ENCODE results near the gene TAF6L.
"Not testable (repeated sequence)": the region's sequence is repeated elsewhere in the genome, so short reads cannot be mapped to it uniquely, and the experiment has no call there.

The TAF6L gene

DNA sequence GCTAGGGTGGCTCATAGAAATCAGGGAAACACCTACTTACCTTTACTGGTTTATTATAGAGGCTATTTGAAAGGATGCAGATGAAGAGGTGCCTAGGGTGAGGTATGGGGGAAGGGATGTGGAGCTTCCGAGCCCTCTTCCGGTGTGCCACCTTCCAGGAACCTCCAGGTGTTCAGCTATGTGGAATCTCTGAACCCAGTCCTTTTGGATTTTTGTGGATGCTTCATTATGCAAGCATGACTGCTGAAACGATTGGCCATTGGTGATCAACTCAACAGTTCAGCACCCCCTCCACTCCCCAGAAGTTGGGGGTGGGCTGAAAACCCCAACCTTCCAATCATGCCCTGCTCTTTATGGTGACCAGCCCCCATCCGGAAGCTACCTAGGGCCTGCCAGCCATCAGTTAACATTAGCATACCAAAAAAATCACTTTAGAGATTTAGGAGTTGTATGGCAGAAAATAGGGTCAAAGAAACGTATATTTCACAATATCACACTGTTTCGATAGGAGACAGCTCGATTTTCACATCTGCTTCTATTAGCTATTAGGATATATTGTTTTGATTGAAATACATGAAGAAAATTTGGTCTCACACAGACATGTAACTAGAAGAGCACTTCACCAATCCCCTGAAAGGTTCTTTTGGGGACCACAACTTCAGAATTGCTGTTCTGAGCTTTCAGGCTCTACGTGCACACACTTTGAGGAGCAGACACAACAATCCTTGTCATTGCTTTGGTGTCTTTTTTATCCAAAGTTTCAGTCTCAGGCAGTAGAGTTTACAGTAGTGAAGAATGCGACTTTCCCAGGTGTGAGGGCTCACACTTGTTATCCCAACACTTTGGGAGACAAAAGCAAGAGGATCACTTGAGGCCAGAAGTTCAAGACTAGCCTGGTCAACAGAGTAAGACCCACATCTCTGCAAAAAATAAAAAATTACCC, 13.1 kb upstream of the TAF6L start:
- DNase-seq: no peak

DNA sequence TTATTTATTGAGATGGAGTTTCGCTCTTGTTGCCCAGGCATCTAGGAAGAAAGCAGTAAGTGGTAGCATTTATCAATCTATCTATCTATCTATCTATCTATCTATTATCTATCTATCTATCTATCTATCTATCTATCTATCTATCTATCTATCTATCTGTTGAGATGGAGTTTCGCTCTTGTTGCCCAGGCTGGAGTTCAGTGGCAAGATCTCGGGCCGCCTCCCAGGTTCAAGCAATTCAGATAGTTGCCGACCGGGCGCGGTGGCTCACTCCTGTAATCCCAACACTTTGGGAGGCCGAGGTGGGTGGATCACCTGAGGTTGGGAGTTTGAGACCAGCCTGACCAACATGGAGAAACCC, 10.3 kb upstream of the TAF6L start:
- not testable (repeated sequence) for DNase-seq

DNA sequence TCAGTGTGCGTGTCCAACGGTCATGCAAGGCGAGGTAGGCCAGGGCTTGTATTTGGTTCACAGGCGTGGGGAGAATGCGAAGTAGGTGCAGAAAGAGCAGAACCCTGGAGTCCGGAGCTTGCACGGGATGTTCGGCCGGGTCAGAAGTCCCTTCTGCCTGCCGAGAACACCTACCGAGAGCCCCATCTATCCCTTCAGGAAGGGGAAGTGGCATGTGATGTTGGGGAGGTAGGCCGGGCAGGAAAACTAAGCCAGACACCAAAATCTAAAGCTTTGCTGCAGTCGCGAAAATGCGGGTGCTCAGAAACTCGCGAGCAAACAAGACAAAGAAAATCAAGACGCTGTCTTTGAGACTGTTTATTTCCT, 435 bp upstream of the TAF6L start:
- DNase-seq: no peak

DNA sequence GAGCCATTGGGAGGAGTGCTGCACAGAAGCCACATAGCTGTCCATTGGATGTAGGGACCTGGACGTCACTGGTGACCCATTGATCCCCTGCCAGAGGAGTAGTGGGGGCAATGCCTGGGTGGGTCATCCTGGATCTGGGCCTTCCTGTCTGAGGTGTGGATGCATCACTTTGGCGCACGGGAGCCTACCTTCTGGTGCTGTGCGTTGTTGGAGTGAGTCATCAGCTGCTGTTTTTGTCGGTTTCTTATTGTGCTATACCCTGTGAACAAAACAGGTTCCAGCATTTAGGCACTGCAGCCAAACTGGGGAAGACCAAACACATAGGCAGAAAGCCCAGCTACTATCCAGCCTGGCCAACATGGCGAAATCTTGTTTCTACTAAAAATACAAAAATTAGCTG, 3.2 kb downstream of the TAF6L start:
- DNase-seq: no peak

DNA sequence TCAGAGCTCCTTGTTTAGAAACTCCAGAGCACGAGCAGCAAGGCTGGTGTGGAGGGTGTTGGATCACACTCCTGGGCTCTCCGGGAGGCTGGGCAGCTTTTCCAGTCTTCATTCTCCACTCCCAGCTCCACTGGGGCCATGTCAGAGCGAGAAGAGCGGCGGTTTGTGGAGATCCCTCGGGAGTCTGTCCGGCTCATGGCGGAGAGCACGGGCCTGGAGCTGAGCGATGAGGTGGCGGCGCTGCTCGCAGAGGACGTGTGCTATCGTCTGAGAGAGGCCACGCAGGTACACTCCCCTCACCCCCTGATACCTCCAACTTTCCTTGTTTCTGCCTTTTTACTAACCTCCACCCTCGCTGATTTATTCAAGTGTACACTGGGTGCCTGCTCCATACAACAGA, 4.5 kb downstream of the TAF6L start:
- no peak for DNase-seq

DNA sequence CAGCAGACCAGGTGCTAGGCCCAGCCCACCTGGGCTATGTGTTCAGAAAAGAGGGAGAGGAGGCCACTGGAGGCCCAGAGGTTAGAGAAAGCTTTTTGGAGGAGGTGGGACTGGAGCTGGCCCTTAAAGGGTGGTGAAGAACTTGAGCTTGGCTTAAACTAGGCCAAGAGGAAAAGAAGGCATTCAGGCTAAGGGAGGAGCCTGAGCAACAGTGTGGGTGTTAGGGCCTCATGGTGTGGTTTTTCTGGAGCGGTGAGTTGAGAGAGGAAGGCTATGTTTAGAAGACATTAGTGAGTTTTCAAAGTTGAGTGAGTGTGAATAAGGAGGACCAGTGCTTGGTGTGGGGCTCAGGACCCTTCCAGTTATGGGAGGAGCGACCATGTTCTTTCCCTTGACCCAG, 6.2 kb downstream of the TAF6L start:
- DNase-seq: no peak

DNA sequence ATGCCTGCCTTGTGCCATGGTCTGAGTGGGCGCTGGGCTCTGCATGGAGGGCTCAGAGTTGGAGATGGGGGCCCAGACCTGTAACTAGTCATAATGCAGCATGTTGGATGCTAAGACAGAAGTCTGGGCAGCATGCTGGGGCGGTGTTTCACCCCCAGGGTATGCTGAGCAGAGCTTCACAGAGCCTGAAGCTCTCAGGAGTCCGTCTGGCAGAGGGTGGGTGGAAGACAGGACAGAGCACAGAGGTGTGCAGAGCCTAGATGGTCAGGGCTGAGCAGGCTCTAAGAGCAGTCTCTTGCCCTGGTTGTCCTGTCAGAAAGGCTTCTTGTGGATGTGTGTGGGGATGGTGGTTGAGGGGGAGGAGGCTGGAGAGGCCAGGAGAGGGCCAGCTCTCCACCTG, 7.2 kb downstream of the TAF6L start:
- no peak for DNase-seq

DNA sequence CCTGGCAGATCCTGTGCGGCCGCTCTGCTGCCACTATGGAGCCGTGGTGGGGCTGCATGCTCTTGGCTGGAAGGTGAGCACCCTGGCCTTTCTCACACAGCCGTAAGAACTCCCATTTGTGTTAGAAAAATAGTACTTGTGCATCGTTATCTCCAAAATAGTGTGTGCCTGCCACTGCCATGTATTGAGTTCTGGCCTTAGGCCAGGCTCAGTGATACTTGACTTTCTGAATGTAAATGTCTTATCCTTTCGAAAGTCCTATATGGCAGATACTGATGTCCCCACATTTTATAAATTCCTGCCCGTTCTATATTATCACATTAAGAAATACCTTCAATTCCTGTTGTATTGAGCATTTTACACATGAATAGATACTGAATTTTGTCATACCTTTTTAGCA, 11.6 kb downstream of the TAF6L start:
- DNase-seq: no peak

DNA sequence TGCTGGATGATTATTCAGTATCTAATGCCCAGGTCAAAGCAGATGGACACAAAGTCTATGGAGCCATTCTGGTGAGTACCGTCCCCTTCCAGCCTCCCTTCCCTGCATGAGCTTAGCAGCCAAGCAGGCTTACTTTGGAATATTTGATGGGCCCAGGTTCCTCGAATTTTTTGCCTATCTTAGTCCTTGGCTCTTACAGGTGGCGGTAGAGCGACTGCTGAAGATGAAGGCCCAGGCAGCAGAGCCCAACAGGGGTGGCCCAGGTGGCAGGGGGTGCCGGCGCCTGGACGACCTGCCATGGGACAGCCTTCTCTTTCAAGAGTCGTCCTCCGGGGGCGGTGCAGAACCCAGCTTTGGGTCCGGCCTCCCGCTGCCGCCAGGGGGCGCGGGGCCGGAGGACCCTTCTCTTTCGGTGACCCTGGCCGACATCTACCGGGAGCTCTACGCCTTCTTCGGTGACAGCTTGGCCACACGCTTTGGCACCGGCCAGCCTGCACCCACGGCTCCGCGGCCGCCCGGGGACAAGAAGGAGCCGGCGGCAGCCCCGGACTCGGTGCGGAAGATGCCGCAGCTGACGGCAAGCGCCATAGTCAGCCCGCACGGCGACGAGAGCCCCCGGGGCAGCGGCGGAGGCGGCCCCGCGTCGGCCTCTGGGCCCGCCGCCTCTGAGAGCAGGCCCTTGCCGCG, 15.3 kb downstream of the TAF6L start:
- peak; percentile 90 for DNase-seq

DNA sequence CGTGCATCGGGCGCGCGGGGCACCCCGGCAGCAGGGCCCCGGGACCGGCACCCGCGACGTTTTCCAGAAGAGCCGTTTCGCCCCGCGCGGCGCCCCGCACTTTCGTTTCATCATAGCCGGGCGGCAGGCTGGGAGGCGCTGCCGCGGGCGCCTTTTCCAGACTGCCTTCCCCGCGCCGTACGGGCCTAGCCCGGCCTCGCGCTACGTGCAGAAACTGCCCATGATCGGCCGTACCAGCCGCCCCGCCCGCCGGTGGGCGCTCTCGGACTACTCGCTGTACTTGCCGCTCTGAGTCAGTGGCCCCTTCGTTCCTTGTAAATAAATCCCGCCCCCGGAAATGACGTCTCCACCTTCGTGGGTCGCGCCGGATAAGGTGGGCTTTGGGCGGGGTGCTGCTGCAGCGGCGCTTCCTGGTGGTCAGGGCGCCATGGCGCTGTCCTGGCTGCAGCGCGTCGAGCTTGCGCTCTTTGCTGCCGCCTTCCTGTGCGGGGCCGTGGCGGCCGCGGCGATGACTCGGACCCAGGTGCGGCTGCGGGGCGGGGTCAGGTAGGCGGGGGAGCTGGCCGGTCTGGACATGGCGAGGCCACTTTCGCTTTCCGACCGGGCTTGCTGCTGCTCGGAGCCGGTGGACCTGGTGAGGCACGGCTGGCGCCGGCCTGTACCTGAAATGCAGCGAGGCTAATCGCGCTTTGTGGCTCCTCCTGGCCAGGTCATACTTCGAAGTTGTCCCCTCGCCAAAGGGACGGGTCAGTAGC, 16.0 kb downstream of the TAF6L start, which contains the start of gene TMEM179B:
TMEM179B (plus strand) TSS at position 398 of the 755 bp plus-strand sequence; CDS start at position 428, 30 bp downstream.
- DNase-seq: peak; percentile 98

DNA sequence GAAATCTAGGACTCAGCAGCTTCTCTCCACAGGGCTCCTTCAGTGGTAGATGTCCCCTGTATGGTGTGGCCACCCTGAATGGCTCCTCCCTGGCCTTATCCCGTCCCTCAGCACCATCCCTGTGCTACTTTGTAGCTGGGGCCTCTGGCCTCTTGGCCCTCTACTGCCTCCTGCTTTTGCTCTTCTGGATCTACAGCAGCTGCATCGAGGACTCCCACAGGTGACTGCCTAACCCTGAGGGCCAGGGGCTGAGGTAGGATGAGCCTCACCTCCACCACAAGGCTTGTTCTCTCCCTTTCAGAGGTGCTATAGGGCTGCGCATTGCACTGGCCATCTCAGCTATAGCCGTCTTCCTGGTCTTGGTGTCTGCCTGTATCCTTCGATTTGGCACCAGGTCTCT, 17.8 kb downstream of the TAF6L start:
- DNase-seq: no peak

DNA sequence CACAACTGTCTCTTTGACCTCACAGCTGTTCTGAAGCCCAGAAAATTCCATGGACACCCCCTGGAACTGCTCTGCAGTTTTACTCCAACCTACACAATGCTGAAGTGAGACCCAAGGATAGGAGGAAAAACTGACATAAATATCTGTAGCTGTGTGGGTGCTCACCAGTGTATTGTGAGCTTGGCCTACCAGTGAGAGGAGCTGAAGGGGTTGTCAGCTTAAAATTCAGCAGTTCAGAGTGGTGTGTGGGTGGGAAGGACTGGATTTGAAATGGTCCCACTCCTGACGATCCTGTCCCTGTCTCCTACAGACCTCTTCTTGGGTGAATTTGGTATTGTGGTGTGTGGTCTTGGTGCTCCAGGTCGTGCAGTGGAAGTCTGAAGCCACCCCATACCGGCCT, 18.4 kb downstream of the TAF6L start:
- DNase-seq: no peak

DNA sequence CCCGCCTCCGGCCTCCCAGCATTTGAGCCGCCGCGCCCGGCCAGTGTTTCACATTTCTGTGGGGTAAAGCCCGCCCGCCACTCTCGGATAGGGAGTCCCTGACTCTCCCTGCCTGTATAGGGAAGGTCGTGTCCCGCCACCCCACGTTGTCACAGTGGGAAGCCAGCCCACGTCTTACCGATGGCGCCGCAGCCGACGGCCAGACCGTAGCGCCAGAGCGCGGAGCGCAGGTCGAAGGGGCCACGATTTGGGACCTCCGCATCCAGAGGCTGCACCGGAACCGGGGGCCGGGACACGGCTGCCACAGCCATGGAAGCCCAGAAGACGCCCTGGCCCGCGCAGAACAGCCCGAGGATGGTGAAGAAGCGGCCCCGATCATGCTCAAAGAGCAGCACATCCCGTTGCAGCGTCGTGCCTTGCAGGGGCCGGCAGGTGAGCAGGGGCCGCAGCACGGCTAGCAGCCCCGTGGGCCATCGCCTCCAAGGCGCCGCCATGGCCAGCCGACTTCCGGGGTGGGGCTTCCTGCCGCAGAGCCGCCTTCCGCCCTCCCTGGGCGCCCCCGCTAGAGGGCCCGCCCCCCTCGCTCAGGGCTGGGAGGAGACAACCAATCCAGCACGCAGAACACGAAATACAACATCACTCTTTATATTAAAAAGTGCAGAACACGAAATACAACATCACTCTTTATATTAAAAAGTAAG, 20.5 kb downstream of the TAF6L start, which contains the start of gene TMEM223:
TMEM223 (minus strand) TSS at position 506 of the 701 bp plus-strand sequence; CDS start at position 494, 12 bp downstream.
- peak; percentile 90 for DNase-seq

DNA sequence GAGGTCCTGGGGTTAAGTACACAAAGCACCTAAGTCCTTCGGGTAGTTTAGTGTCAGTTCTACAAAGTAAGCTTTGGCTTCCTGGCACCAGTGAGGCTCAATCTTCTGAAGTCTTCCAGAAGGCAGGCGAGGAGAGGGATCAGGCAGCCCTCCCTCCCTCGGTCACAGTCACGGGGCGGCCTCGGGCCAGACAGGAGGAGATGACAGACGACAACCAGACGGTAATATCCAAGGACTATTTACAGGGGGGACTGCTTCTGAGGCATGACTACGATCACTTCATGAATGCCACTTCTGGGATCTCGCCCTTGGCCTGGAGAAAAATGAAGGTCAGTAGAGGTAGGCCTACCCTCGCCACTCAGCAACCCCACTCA, 21.0 kb downstream of the TAF6L start:
- no peak for DNase-seq

DNA sequence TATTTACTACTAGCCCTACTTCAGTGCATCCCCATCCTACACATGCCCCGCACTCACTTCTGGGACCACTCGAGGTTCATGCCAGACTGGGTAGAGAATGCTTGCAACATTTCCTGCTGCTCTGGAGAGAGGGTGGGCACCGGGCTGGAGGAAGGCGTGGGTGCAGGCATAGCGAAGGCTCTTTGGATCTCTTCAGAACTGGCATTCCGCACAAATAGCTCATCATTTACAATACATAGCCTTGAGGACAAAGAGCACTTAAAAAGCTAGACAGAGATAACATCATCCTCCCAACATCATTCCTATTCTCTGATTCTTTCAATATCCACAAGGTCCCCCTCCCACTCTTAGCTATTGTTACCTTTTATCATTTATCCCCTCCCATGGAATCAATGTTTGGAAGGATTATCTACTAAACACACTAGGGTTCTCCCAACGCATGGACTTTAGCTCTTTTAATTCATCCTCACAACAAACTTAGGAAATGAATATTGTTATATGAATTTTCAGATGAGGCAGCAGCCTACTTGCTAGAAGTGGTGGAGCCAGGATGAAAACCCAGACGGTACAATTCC, 23.1 kb downstream of the TAF6L start:
- DNase-seq: no peak

DNA sequence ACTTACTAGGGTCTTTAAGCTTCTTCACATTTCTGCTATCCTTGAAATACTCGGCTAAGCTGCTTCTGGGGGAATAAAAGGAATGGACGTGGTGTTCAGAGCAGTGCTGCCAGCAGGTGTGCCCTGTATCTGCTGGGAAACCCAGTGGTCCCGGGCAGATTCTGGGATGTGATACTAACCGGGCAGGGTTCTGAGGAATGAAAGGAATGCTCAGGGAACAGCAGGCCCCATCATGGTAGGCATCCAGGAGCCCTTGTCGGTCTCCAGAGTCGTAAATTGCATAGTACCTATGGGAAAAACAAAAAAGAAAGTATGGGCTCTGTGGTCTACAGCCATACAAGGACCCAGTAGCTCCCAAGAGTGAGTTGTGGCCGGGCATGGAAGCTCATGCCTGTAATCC, 25.1 kb downstream of the TAF6L start:
- DNase-seq: no peak

DNA sequence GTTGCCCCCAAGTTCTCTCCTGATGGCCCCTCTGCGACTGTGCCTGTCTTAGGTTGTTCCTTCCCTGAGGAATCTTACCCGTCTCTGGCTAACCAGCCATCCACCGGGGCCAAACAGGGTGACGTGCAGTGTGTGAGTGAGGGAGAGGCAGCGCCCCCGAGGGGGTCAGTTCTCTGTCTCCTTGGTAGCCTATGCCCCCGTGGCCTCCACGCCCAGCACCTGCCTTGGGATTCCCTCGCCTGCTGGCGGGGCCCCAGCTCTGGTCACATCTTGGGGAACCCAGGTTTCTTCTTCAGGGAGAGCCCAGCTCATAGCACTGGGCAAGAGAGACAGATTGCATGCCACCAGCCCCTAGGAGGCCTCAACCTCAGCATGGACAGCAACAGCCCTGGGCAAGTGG, 28.3 kb downstream of the TAF6L start:
- no peak for DNase-seq

DNA sequence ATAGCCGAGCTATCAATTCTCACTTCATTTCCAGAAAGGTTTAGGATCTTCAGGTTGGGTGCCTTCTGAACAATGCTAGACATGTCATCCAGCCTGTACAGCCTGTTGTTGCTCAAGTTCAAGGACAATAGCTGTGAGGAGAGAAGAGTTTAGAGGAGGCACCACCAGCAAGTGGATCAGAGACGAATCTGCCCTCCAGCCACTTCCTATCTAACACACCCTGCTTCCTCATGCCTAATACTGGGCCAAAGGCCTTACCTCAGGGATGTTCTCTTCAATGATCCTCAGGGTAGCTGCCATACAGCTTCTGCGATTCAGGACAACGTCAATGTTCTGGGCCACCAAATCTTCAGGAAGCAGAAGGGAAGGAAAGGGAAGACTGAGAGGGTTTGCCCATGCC, 29.9 kb downstream of the TAF6L start:
- DNase-seq: no peak

DNA sequence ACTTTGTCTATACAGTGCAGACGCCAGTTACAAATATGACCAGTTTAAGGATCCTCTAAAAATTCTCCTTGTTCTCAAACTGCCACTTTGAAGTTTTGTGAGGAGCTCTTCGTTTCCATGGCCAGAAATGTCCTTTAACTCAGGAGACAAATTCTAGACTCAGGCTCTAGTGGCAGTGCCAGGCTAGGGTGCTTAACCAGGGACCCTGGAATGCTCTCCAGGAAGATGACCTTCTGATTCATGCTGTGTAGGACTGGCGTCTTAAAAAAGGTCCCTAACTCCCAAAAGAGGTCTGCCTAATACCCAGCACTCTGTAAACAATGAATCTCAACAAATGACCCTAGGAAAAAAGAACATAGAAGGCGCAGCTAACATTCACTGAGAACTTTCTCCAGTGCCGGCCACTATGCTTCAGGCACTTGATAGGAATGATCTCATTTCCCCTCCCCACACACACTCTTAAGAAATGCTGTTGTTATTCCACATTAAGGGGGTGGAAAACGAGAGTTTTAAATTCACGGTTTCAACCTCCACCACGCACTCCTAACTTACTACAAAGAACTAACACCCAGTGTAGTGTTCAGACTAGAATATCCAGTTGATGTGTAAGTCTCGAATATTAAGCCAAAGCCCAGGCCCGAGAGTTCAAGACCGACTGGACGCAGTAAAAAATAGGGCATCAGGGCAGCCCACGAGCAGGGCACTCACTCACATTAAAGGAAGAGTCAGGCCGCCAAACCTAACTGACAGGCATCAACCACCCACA, 33.3 kb downstream of the TAF6L start:
- no peak for DNase-seq

DNA sequence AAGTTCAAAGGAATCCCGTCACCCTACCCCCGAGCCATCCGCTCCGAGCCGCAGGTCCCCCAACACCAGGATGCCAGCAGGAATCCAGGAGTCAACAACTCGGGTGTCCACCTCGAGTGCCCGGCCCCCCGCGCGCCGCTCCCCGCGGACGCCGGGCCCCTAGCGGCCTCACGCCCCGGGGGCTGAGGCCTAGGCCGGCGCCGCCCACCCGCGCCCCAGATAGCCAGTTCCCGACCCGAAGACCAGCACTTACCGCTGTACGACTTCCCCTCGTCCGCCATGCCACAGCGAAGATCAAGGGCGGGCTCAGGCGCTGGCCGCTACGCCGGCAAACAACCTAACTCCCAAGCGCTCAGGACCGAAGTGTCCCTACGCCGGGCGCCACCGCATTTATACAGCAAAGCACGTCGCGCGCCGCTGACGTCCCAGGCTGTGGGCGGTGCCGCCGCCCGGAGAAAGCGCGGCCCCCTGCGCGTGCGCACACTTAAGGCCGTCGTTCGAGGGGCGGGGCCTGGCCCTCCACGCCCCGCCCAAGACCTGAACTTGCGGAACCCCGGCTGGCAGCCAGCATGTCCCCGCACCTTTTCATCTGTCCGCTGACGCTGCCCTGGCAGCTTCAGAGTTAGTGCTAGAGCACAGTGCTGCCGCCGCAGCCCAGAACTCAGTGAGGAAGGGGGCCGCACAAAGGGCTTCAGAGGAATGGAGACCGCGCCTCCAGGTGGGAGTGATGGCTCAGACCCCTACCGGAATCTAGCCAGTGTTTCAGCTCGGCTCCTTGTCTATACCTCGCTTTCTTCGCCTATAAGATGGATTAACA, 34.1 kb downstream of the TAF6L start, which contains the start of gene NXF1:
NXF1 (minus strand) TSS at position 365 of the 817 bp plus-strand sequence; CDS start at position 281, 84 bp downstream.
- peak; percentile 97 for DNase-seq

Measured in CD4-positive, alpha-beta T cell treated with Interleukin-10 for 1 hour (primary cell).